ENCODE data around the gene MRPL10.

- no peak for TF ChIP-seq ZNF274 (IDR thresholded peaks at IDR 0.05; ENCODE audit: low read depth, low read length)
- TF ChIP-seq YY1 (IDR thresholded peaks at IDR 0.05; ENCODE audit: insufficient read depth, insufficient read length) = no peak
Observed at GRCh38 chr17:47816111-47816735, 15.1 kb downstream of the MRPL10 start.
